ENCODE results near the gene TMEM191B. TPM values are rescaled to one million over a fixed set of nuclear protein-coding genes. Genes with fewer than 3 reads are reported as not detected.
"Not testable (repeated sequence)": the region's sequence is repeated elsewhere in the genome, so short reads cannot be mapped to it uniquely, and the experiment has no call there.

Gene TMEM191B
- 0.66 and 1.1 TPM in 2 replicates for total RNA-seq (2014; rRNA removed; shearing (Covaris generic))

- DNase-seq; H3K27me3 ChIP-seq (ENCODE audit: control insufficient read depth, insufficient read depth, low read length); H3K4me3 ChIP-seq (ENCODE audit: insufficient read depth, low read depth, low read length); H3K36me3 ChIP-seq (replicated peaks; ENCODE audit: control insufficient read depth, insufficient read depth, low read length): not testable (repeated sequence)
Observed at GRCh38 chr22:18527752-18528596, at the start of gene TMEM191B. Gene TMEM191B (plus strand): TSS chr22:18527802. CDS start chr22:18527981, 179 bp downstream.

- not testable (repeated sequence) for H3K27me3 ChIP-seq (ENCODE audit: control insufficient read depth, insufficient read depth, low read length); DNase-seq; H3K36me3 ChIP-seq (replicated peaks; ENCODE audit: control insufficient read depth, insufficient read depth, low read length); H3K4me3 ChIP-seq (ENCODE audit: insufficient read depth, low read depth, low read length)
Observed at GRCh38 chr22:18496227-18496626, 31.4 kb upstream of the TMEM191B start.

DNA sequence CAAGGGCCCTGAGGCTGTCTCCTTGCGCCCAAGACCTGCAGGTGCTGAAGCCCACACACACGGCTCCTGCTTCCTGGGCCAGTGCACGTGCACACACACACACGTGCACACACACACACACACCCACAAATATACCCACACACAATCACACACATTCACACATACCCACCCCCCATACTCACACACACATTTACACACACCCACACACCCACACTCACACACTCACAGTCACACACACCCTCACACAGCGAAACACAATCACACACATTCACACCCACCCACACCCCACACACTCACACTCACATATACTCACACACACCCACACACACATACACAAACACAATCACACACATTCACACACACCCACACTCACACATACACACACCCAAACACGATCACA is 16.3 kb upstream of the TMEM191B start:
- not testable (repeated sequence) for H3K4me3 ChIP-seq (ENCODE audit: insufficient read depth, low read depth, low read length); H3K36me3 ChIP-seq (replicated peaks; ENCODE audit: control insufficient read depth, insufficient read depth, low read length); DNase-seq; H3K27me3 ChIP-seq (ENCODE audit: control insufficient read depth, insufficient read depth, low read length)

DNA sequence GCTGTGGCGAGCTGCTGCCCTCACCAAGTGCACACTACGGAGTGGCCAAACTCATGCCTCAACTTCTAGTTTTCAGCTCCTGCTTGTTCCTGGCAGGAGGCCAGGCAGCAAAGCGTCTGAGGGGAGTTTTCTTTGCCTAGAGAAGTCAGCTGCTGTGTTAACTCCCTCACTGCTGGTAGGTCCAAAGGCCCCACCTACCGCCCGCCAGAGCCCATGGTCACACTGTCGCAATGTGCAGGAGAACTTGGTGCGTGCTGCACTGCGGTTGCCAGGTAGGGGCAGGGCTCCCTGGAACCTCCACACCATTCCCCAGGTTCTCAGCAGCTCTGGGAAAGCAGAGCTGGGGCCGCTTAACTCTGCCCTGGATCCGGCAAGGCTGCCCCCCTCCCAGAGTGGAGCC is 15.2 kb upstream of the TMEM191B start:
- H3K36me3 ChIP-seq (replicated peaks; ENCODE audit: control insufficient read depth, insufficient read depth, low read length); DNase-seq; H3K27me3 ChIP-seq (ENCODE audit: control insufficient read depth, insufficient read depth, low read length); H3K4me3 ChIP-seq (ENCODE audit: insufficient read depth, low read depth, low read length): not testable (repeated sequence)

DNA sequence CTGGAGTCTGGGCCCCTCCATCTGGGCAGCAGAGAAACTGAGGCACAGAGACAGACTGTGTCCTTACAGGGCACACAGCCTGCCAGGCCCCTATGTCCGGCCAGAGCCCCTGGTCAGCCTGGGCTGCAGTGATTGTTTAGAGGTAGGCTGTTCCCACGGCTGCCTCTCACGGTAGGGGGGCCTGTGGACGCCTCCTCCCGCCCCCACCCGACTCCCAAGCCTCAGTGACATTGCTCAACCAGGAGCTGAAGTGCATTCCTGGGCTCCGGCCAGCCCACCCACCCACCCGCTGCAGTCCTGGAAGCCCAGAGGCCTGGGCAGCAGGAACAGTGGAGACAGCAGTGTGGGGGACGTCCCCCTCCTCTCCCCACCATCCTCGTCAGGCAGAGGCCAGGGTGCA is 14.1 kb upstream of the TMEM191B start:
- not testable (repeated sequence) for H3K4me3 ChIP-seq (ENCODE audit: insufficient read depth, low read depth, low read length); DNase-seq; H3K36me3 ChIP-seq (replicated peaks; ENCODE audit: control insufficient read depth, insufficient read depth, low read length); H3K27me3 ChIP-seq (ENCODE audit: control insufficient read depth, insufficient read depth, low read length)

- not testable (repeated sequence) for DNase-seq; H3K36me3 ChIP-seq (replicated peaks; ENCODE audit: control insufficient read depth, insufficient read depth, low read length); H3K27me3 ChIP-seq (ENCODE audit: control insufficient read depth, insufficient read depth, low read length); H3K4me3 ChIP-seq (ENCODE audit: insufficient read depth, low read depth, low read length)
Observed at GRCh38 chr22:18518061-18518460, 9.5 kb upstream of the TMEM191B start, which contains the start of gene GGTLC3. Gene GGTLC3 (minus strand): TSS chr22:18518161. CDS start chr22:18517897, 264 bp downstream.

GRCh38 chr22:18522762-18523161 is 4.8 kb upstream of the TMEM191B start:
- not testable (repeated sequence) for DNase-seq; H3K4me3 ChIP-seq (ENCODE audit: insufficient read depth, low read depth, low read length); H3K27me3 ChIP-seq (ENCODE audit: control insufficient read depth, insufficient read depth, low read length); H3K36me3 ChIP-seq (replicated peaks; ENCODE audit: control insufficient read depth, insufficient read depth, low read length)

DNA sequence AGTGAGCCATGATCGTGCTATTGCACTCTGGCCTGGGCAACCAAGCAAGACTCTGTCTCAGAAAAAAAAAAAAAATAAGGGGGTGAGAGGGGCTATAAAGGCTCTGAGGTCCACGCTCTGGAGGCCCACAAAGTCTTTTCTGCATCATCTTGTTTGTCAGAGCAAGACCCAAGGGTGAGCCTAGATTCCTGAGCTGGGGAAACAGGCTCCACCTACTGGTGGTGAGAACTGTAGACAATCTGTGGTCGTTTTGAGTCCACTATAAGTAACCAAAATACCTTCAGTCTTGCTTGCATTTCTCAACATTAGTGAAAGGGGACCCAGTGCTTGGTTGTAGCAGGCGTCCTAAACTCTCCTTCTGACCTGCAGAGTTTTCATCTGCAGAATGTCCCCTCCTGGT is 4.3 kb upstream of the TMEM191B start:
- not testable (repeated sequence) for H3K36me3 ChIP-seq (replicated peaks; ENCODE audit: control insufficient read depth, insufficient read depth, low read length); H3K4me3 ChIP-seq (ENCODE audit: insufficient read depth, low read depth, low read length); H3K27me3 ChIP-seq (ENCODE audit: control insufficient read depth, insufficient read depth, low read length); DNase-seq

GRCh38 chr22:18528597-18529415 is 1.2 kb downstream of the TMEM191B start:
- H3K4me3 ChIP-seq (ENCODE audit: insufficient read depth, low read depth, low read length); H3K27me3 ChIP-seq (ENCODE audit: control insufficient read depth, insufficient read depth, low read length); DNase-seq; H3K36me3 ChIP-seq (replicated peaks; ENCODE audit: control insufficient read depth, insufficient read depth, low read length): not testable (repeated sequence)

DNA sequence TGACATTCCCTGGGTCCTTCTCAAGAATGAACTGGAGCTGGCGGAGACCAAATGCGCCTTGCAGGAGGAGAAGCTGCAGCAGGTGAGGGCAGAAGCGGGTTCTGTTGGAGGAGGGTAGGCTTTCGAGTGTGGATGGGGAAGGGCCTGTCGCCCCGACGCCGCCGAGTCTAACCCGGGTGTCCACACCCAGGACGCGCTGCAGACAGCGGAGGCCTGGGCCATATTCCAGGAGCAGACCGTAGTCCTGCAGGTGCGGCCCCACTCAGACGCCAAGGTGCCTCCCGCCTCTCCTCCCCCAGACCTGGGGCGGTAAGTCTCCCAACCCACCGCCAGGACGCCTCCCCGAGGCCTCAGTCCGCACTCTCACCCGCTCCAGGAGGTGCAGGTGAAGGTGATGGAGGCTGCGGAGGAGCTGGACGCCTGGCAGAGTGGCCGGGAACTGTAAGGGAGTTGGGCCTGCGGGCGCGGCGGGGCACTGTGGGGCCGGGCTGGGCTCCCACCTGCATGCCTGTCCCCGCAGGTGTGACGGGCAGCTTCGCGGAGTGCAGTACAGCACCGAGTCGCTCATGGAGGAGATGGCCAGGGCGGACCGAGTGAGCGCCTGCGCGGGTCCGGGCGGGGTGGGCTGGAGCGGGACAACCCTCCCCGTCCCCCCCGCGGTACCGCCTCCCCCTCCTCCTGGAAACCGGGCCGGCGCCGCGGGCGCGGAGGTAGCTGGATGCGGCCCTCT is 2.0 kb downstream of the TMEM191B start:
- not testable (repeated sequence) for H3K36me3 ChIP-seq (replicated peaks; ENCODE audit: control insufficient read depth, insufficient read depth, low read length); H3K27me3 ChIP-seq (ENCODE audit: control insufficient read depth, insufficient read depth, low read length); DNase-seq; H3K4me3 ChIP-seq (ENCODE audit: insufficient read depth, low read depth, low read length)

DNA sequence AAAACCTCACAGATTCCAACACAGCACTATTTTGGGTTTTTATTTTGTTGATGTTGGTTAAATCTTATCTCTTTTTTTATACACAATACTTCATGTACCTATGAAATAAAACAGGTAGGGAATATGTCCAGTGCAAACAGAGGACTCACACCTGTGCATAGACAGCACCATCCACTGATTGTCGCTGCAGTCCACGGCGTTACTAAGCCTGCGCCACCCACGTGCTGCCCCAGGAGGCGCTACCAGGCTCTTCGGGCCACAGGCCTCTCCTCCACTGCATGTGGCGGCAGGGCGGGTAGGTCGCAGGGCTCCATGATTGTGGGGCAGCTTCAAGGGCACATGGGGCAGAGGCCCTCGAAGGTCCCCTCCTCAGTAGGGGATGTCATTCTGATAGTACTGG is 6.0 kb downstream of the TMEM191B start:
- DNase-seq; H3K4me3 ChIP-seq (ENCODE audit: insufficient read depth, low read depth, low read length); H3K27me3 ChIP-seq (ENCODE audit: control insufficient read depth, insufficient read depth, low read length); H3K36me3 ChIP-seq (replicated peaks; ENCODE audit: control insufficient read depth, insufficient read depth, low read length): not testable (repeated sequence)

DNA sequence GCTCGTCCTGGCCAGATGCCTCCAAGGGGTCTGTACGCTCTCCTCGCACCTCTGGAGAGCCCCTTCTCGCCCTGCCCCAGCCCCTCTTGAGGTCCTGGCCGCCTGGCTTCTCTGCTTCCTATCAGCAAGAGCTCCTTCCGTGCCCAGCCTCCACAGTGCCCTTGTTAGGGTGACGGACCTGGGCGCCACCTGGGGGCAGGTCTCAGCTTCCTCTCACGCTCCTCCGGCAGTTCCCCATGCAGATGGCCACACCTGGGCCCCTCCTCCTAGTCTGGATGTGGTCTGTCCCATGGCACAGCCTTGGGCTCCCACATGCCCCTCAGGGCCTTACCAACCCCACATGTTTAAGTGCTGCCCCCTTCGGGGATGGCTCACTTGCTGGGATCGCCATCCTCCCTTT is 6.7 kb downstream of the TMEM191B start:
- H3K36me3 ChIP-seq (replicated peaks; ENCODE audit: control insufficient read depth, insufficient read depth, low read length); H3K4me3 ChIP-seq (ENCODE audit: insufficient read depth, low read depth, low read length); DNase-seq; H3K27me3 ChIP-seq (ENCODE audit: control insufficient read depth, insufficient read depth, low read length): not testable (repeated sequence)

- not testable (repeated sequence) for DNase-seq; H3K27me3 ChIP-seq (ENCODE audit: control insufficient read depth, insufficient read depth, low read length); H3K36me3 ChIP-seq (replicated peaks; ENCODE audit: control insufficient read depth, insufficient read depth, low read length); H3K4me3 ChIP-seq (ENCODE audit: insufficient read depth, low read depth, low read length)
Observed at GRCh38 chr22:18539994-18540393, 12.4 kb downstream of the TMEM191B start.

- not testable (repeated sequence) for DNase-seq; H3K4me3 ChIP-seq (ENCODE audit: insufficient read depth, low read depth, low read length); H3K27me3 ChIP-seq (ENCODE audit: control insufficient read depth, insufficient read depth, low read length); H3K36me3 ChIP-seq (replicated peaks; ENCODE audit: control insufficient read depth, insufficient read depth, low read length)
Observed at GRCh38 chr22:18543400-18543799, 15.8 kb downstream of the TMEM191B start.
